HepG2 (cell line): Measurements from ENCODE around the gene SSNA1. TPM values are rescaled to one million over a fixed set of nuclear protein-coding genes. Genes with fewer than 3 reads are reported as not detected.
A peak's percentile ranks its signal among the peaks of the same experiment; 100 is the strongest.

Experiments used
- ATAC-seq: fragments of 200-7000 bp; cut with Tn5 transposase; 3 replicates; pipeline ENCODE4 v1.9.1; 2020; ENCODE audit warnings: mild to moderate bottlenecking, moderate library complexity
- BruUV-seq: library from RNA; stranded (reverse); fragments of 400-500 nt; replicated peaks from 2 replicates; lab custom pipeline; 2021; lab: Mats Ljungman, UMichigan
- CTCF ChIA-PET: fragments of 300-600 bp; formaldehyde crosslinking; extraction: SDS; loops from one replicate; lab custom pipeline; 2021; ENCODE audit warnings: low total read pairs, inconsistent platforms, low intra/inter-chr PET ratio; lab: Yijun Ruan, JAX
- POLR2A ChIA-PET: fragments of 350-600 bp; sonication (Branson Sonifier 250); formaldehyde crosslinking; loops from one replicate; lab custom pipeline; 2020; ENCODE audit warnings: antibody characterized with exemption, inconsistent platforms; lab: Yijun Ruan, JAX
- DNase-seq: peaks from one replicate; pipeline ENCODE4 v3.0.0-alpha.2; 2015; ENCODE audit warnings: low spot score
- FAIRE-seq: peaks from 3 replicates; lab custom pipeline; 2011; peaks lifted over from hg19 to GRCh38; lab: Jason Lieb, UNC
- H2AFZ ChIP-seq: one replicate; pipeline ENCODE4 v1.6.1; 2011; ENCODE audit warnings: low read length, inconsistent platforms
- H3K27ac ChIP-seq: fragments of 300-600 bp; 3 replicates; pipeline ENCODE4 v1.8.0; 2011; ENCODE audit warnings: mixed run types, mild to moderate bottlenecking, mixed read lengths, low read length, inconsistent platforms; ENCODE audit not compliant: insufficient read depth; ENCODE audit errors: extremely low read length
- H3K27me3 ChIP-seq, 2 experiments: fragments of 200-600 bp in 1 of 2; 2 replicates in 1 of 2; 3 replicates in 1 of 2; pipeline versions ENCODE4 v1.6.0 to v1.8.0; 2011; ENCODE audit warnings: low read length in 2 of 2, mild to moderate bottlenecking in 2 of 2, moderate library complexity in 2 of 2, inconsistent platforms in 1 of 2; ENCODE audit not compliant: insufficient read depth in 2 of 2, control insufficient read depth in 1 of 2
- H3K36me3 ChIP-seq, 2 experiments: fragments of 200-600 bp in 1 of 2; replicated peaks in 1 of 2; 2 replicates in 1 of 2; 3 replicates in 1 of 2; pipeline versions ENCODE4 v1.5.1 to v1.8.0; 2011; ENCODE audit warnings: low read length in 2 of 2, inconsistent platforms in 1 of 2; ENCODE audit not compliant: insufficient read depth in 2 of 2, control insufficient read depth in 1 of 2
- H3K4me1 ChIP-seq: 2 replicates; pipeline ENCODE4 v1.5.1; 2012; ENCODE audit warnings: low read length, inconsistent platforms; ENCODE audit not compliant: insufficient read depth
- H3K4me2 ChIP-seq: 2 replicates; pipeline ENCODE4 v1.6.0; 2011; ENCODE audit warnings: low read depth, low read length, inconsistent platforms
- H3K4me3 ChIP-seq, 3 experiments: fragments of 200-600 bp in 1 of 3; sonication (generic), shearing (Covaris generic) in 1 of 3; replicated peaks in 1 of 3; 2 replicates each; pipeline ENCODE4 v1.5.1; 2011 to 2016; ENCODE audit warnings: low read length in 3 of 3, inconsistent platforms in 2 of 3, low read depth in 2 of 3, mild to moderate bottlenecking in 2 of 3, control low read depth in 1 of 3, mixed read lengths in 1 of 3; ENCODE audit not compliant: insufficient read depth in 1 of 3
- H3K79me2 ChIP-seq: one replicate; pipeline ENCODE4 v1.6.1; 2011; ENCODE audit warnings: low read length, inconsistent platforms; ENCODE audit not compliant: insufficient read depth
- H3K9ac ChIP-seq: 2 replicates; pipeline ENCODE4 v1.6.0; 2011; ENCODE audit warnings: mild to moderate bottlenecking, low read depth, low read length, inconsistent platforms; ENCODE audit not compliant: insufficient read depth
- H3K9me3 ChIP-seq: 2 replicates; pipeline ENCODE4 v1.5.1; 2012; ENCODE audit warnings: mild to moderate bottlenecking, low read length
- H4K20me1 ChIP-seq: 2 replicates; pipeline ENCODE4 v1.6.0; 2011; ENCODE audit warnings: inconsistent platforms, mild to moderate bottlenecking, low read length, moderate library complexity; ENCODE audit not compliant: insufficient read depth
- AGO2 ChIP-seq: fragments of 200-400 bp; formaldehyde crosslinking; optimal IDR thresholded peaks from 2 replicates; pipeline ENCODE3; 2017; ENCODE audit warnings: mild to moderate bottlenecking, low read depth, low read length, moderate library complexity
- FOXO1 ChIP-seq: sonication (generic); formaldehyde crosslinking; IDR thresholded peaks from 2 replicates; pipeline ENCODE4 v1.4.0; 2020; ENCODE audit warnings: missing genetic modification reagents
- ZNF75D ChIP-seq: sonication (generic); formaldehyde crosslinking; IDR thresholded peaks from 2 replicates; pipeline ENCODE4 v1.8.1; 2023; ENCODE audit warnings: missing genetic modification reagents, mild to moderate bottlenecking, borderline replicate concordance
- WGBS: methylation state at CpG from one replicate; pipeline ENCODE4 v1.1.6; 2017; ENCODE audit warnings: low lambda C conversion rate; 5-methylcytosine and 5-hydroxymethylcytosine counted together
- in situ Hi-C: cut with HindIII; loops from 2 replicates; pipeline ENCODE4 v1.10.0; 2017; ENCODE audit warnings: low pct_unique_long_range_greater_than_20kb; ENCODE audit not compliant: extremely low pct_ligation_motif_present
- intact Hi-C: fragments of 100-400 bp; cut with micrococcal nuclease; formaldehyde crosslinking; loops from one replicate; pipeline ENCODE4 v1.10.0; 2022; ENCODE audit not compliant: unreplicated experiment
- polyA plus RNA-seq, 8 experiments: library from polyadenylated mRNA; depleted of rRNA in 3 of 8; stranded (reverse) in 7 of 8; unstranded in 1 of 8; fragments of >200 nt; fragmentation: Illumina TruSeq in 4 of 8; extraction: Trizol in 4 of 8; gene quantifications; 2 replicates each; pipeline versions ENCODE4 v1.2.1 to v1.2.3, GENCODE V29; 2011 to 2016; ENCODE audit warnings: low read depth in 4 of 8, missing spikeins in 1 of 8, mixed read lengths in 1 of 8; ENCODE audit not compliant: insufficient read depth in 1 of 8
- total RNA-seq, 5 experiments: library from RNA; depleted of rRNA; stranded (reverse); fragments of >200 nt; fragmentation: Illumina TruSeq; extraction: Trizol; gene quantifications; 2 replicates each; pipeline ENCODE4 v1.2.3, GENCODE V29; 2016; ENCODE audit warnings: low read depth in 1 of 5
- TF ChIP-seq, protein P1 (sequence below): IDR thresholded peaks from 2 replicates; pipeline ENCODE4 v1.6.1; 2016; ENCODE audit warnings: low read depth
- TF ChIP-seq, protein P2 (sequence below): sonication (generic); IDR thresholded peaks from 2 replicates; pipeline ENCODE4 v1.6.1; 2016; ENCODE audit warnings: low read depth, borderline replicate concordance

The SSNA1 gene
- total and polyA plus RNA-seq, 2 of the 13 experiments (the other 11 are each of a cell fraction or from before 2014, with no cell fraction given), result 35.9 to 49.4 TPM

DNA sequence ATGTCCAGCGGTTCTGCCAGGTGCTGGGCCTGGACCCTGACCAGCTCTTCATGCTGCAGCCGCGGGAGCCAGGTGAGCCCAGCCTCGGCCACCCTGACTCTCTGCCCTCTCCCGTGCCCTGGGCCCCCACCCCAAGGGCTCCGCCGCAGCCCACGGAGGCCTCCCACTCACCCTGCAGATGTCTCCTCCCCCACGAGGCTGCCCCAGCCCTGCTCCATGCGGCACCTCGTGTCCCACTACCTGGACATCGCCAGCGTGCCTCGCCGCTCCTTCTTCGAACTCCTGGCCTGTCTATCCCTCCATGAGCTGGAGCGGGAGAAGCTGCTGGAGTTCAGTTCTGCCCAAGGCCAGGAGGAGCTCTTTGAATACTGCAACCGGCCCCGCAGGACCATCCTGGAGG lies 26.1 kb downstream of the SSNA1 start:
- no peak for DNase-seq
- in situ Hi-C loops, result no loop called here
- no TSS peak for BruUV-seq
- Histone ChIP-seq H2AFZ (no peak overlapping the region), H3K27ac (no peak overlapping the region), H3K36me3 (no peaks in the 10 kb centered on the region; a peak in 1 of 5 replicates), H3K4me3 (no peak overlapping the region), H3K79me2 (peaks cover 3% of the 10 kb centered on the region), H3K4me1 (peaks cover 28% of the 10 kb centered on the region), H4K20me1 (peaks cover 4% of the 10 kb centered on the region; the same call in 1 of the 2 replicates), H3K9me3 (no peaks in the 10 kb centered on the region), H3K4me2 (no peak overlapping the region), H3K9ac (no peak overlapping the region), H3K27me3 (no peaks in the 10 kb centered on the region)
- 96% methylated on average over 14 of the region's 19 CpGs for WGBS
- ATAC-seq, result no peak
- FAIRE-seq, result no peak
- peak; percentile 1 for TF ChIP-seq AGO2
- TF ChIP-seq, protein P1, sequence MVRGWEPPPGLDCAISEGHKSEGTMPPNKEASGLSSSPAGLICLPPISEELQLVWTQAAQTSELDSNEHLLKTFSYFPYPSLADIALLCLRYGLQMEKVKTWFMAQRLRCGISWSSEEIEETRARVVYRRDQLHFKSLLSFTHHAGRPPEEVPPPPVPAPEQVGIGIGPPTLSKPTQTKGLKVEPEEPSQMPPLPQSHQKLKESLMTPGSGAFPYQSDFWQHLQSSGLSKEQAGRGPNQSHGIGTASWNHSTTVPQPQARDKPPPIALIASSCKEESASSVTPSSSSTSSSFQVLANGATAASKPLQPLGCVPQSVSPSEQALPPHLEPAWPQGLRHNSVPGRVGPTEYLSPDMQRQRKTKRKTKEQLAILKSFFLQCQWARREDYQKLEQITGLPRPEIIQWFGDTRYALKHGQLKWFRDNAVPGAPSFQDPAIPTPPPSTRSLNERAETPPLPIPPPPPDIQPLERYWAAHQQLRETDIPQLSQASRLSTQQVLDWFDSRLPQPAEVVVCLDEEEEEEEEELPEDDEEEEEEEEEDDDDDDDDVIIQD, result no peak
- no peak for TF ChIP-seq ZNF75D (CRISPR knock-in tag)
- TF ChIP-seq, protein P2, sequence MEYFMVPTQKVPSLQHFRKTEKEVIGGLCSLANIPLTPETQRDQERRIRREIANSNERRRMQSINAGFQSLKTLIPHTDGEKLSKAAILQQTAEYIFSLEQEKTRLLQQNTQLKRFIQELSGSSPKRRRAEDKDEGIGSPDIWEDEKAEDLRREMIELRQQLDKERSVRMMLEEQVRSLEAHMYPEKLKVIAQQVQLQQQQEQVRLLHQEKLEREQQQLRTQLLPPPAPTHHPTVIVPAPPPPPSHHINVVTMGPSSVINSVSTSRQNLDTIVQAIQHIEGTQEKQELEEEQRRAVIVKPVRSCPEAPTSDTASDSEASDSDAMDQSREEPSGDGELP, result no peak
- no peak for TF ChIP-seq FOXO1 (CRISPR knock-in tag)
- intact Hi-C loops, result no loop called here
- ChIA-PET CTCF (no interaction called here), POLR2A (interaction anchor here (1.3 kb wide), 1 partner anchor 15 kb away, joined by 3 read pairs; no protein-coding TSS in a partner anchor)
